Stomach (tissue), 4 donors: ENCODE data around the gene KDR.

ENCODE experiments used
- EP300 ChIP-seq: sonication (generic); formaldehyde crosslinking; IDR thresholded peaks from one replicate; pipeline ENCODE4 v1.6.1; 2017; ENCODE audit warnings: antibody characterized with exemption
- POLR2A ChIP-seq, 4 donors: fragments of 450-650 bp; IDR thresholded peaks; one replicate each; pipeline ENCODE4 v1.6.1; 2016; ENCODE audit warnings: antibody characterized with exemption in 4 of 4, control low read depth in 2 of 4, mild to moderate bottlenecking in 1 of 4, moderate library complexity in 1 of 4
- POLR2AphosphoS5 ChIP-seq, 3 donors: sonication (generic); formaldehyde crosslinking; IDR thresholded peaks; one replicate each; pipeline ENCODE4 v1.6.1; 2016; ENCODE audit warnings: antibody characterized with exemption in 3 of 3
- TF ChIP-seq, protein P1 (sequence below), 7 experiments: fragments of 450-650 bp in 4 of 7; fragments of 200-600 bp in 3 of 7; sonication (generic) in 3 of 7; IDR thresholded peaks; one replicate each; pipeline ENCODE4 v1.5.1; 2016 to 2019; ENCODE audit warnings: antibody characterized with exemption in 7 of 7, control low read depth in 2 of 7, mild to moderate bottlenecking in 1 of 7

DNA sequence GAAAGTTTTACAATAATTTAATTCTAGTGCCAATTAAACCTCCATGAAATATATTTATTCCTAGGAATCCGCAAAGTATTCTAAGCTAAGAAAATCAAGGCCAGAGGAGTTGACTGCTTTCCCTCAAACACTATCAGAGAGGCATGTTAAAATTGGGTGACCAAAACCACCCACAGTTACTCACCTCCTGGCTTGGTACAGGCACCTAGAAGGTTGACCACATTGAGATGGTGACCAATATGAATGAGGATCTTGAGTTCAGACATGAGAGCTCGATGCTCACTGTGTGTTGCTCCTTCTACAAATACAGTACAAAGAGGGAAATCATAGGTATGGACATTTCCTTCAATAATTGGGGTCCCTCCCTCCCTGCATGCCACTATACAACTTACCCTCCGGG is 29.4 kb downstream of the KDR start:
- TF ChIP-seq, protein P1, sequence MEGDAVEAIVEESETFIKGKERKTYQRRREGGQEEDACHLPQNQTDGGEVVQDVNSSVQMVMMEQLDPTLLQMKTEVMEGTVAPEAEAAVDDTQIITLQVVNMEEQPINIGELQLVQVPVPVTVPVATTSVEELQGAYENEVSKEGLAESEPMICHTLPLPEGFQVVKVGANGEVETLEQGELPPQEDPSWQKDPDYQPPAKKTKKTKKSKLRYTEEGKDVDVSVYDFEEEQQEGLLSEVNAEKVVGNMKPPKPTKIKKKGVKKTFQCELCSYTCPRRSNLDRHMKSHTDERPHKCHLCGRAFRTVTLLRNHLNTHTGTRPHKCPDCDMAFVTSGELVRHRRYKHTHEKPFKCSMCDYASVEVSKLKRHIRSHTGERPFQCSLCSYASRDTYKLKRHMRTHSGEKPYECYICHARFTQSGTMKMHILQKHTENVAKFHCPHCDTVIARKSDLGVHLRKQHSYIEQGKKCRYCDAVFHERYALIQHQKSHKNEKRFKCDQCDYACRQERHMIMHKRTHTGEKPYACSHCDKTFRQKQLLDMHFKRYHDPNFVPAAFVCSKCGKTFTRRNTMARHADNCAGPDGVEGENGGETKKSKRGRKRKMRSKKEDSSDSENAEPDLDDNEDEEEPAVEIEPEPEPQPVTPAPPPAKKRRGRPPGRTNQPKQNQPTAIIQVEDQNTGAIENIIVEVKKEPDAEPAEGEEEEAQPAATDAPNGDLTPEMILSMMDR (IDR thresholded peaks at IDR 0.05) = no peak
- TF ChIP-seq POLR2A (IDR thresholded peaks at IDR 0.05) = no peak
- no peak for TF ChIP-seq POLR2AphosphoS5 (IDR thresholded peaks at IDR 0.05)
- no peak for TF ChIP-seq EP300
